Activated naive CD4-positive, alpha-beta T cell treated with anti-CD3 and anti-CD28 coated beads, Interleukin-2, amount 50 U/mL, for 24 hours (primary cell): ENCODE measurements around the gene MARK3.
"Not testable (repeated sequence)": the region's sequence is repeated elsewhere in the genome, so short reads cannot be mapped to it uniquely, and the experiment has no call there.

Experiments
- H3K27ac Mint-ChIP-seq: one replicate; pipeline ENCODE4 v1.8.0; 2021; ENCODE audit warnings: mild to moderate bottlenecking, mixed read lengths
- H3K27me3 Mint-ChIP-seq: one replicate; pipeline ENCODE4 v1.8.0; 2021; ENCODE audit warnings: mixed read lengths
- H3K36me3 Mint-ChIP-seq: one replicate; pipeline ENCODE4 v1.8.0; 2021; ENCODE audit warnings: mixed read lengths
- H3K4me1 Mint-ChIP-seq: one replicate; pipeline ENCODE4 v1.8.0; 2021; ENCODE audit warnings: mixed read lengths
- H3K4me3 Mint-ChIP-seq: one replicate; pipeline ENCODE4 v1.8.0; 2021; ENCODE audit warnings: mild to moderate bottlenecking, mixed read lengths
- H3K9me3 Mint-ChIP-seq: one replicate; pipeline ENCODE4 v1.8.0; 2021; ENCODE audit warnings: mixed read lengths

MARK3 gene

GRCh38 chr14:103525430-103526246, 140.4 kb downstream of the MARK3 start:
- not testable (repeated sequence) for H3K36me3 Mint-ChIP-seq, H3K9me3 Mint-ChIP-seq, H3K27ac Mint-ChIP-seq, H3K27me3 Mint-ChIP-seq, H3K4me3 Mint-ChIP-seq
- H3K4me1 Mint-ChIP-seq = peaks cover 25% of the 10 kb centered on the region

GRCh38 chr14:103526247-103526913, 141.2 kb downstream of the MARK3 start:
- H3K27ac Mint-ChIP-seq = no peak overlapping the region
- H3K27me3 Mint-ChIP-seq = peaks cover 4% of the 10 kb centered on the region
- peaks cover 31% of the 10 kb centered on the region for H3K4me1 Mint-ChIP-seq

GRCh38 chr14:103526914-103527248, 141.7 kb downstream of the MARK3 start:
- peaks cover 34% of the 10 kb centered on the region for H3K4me1 Mint-ChIP-seq
- no peaks in the 10 kb centered on the region for H3K9me3 Mint-ChIP-seq
- no peak overlapping the region for H3K4me3 Mint-ChIP-seq
- peaks cover 4% of the 10 kb centered on the region for H3K27me3 Mint-ChIP-seq
- no peak overlapping the region for H3K27ac Mint-ChIP-seq
- no peaks in the 10 kb centered on the region for H3K36me3 Mint-ChIP-seq

More at GRCh38 chr14:103526247-103526913, 141.2 kb downstream of the MARK3 start:
- Mint-ChIP-seq H3K36me3 (no peaks in the 10 kb centered on the region), H3K4me3 (no peak overlapping the region), H3K9me3 (no peaks in the 10 kb centered on the region)

- H3K4me3 Mint-ChIP-seq = peak overlapping the region; percentile 69
- no peaks in the 10 kb centered on the region for H3K9me3 Mint-ChIP-seq
- peak overlapping the region; percentile 80 for H3K27ac Mint-ChIP-seq
- H3K4me1 Mint-ChIP-seq = peaks cover 34% of the 10 kb centered on the region
- H3K36me3 Mint-ChIP-seq = no peaks in the 10 kb centered on the region
- H3K27me3 Mint-ChIP-seq = peaks cover 4% of the 10 kb centered on the region
These were observed 142.4 kb downstream of the MARK3 start for GRCh38 chr14:103527408-103528145.

- H3K9me3 Mint-ChIP-seq = no peaks in the 10 kb centered on the region
- H3K4me1 Mint-ChIP-seq = peaks cover 34% of the 10 kb centered on the region
- peak overlapping the region; percentile 97 for H3K4me3 Mint-ChIP-seq
- no peaks in the 10 kb centered on the region for H3K36me3 Mint-ChIP-seq
- no peak overlapping the region for H3K27ac Mint-ChIP-seq
- H3K27me3 Mint-ChIP-seq = peaks cover 4% of the 10 kb centered on the region
These were observed 143.0 kb downstream of the MARK3 start for GRCh38 chr14:103528146-103528586.

- peaks cover under 1% of the 10 kb centered on the region for H3K27me3 Mint-ChIP-seq
- H3K4me1 Mint-ChIP-seq = peaks cover 34% of the 10 kb centered on the region
- H3K27ac Mint-ChIP-seq = peak within 1 kb of the TSS; percentile 99
- H3K36me3 Mint-ChIP-seq = no peaks in the 10 kb centered on the region
- no peaks in the 10 kb centered on the region for H3K9me3 Mint-ChIP-seq
- peak within 1 kb of the TSS; percentile 97 for H3K4me3 Mint-ChIP-seq
These were observed 143.6 kb downstream of the MARK3 start, which contains the start of gene TRMT61A for GRCh38 chr14:103528587-103529382. TSS of gene TRMT61A (plus strand) at chr14:103529196. CDS start at chr14:103529979, 783 bp downstream.

- no peaks in the 10 kb centered on the region for H3K9me3 Mint-ChIP-seq
- H3K36me3 Mint-ChIP-seq = no peaks in the 10 kb centered on the region
- no peaks in the 10 kb centered on the region for H3K27me3 Mint-ChIP-seq
- peak overlapping the region; percentile 99 for H3K27ac Mint-ChIP-seq
- peaks cover 34% of the 10 kb centered on the region for H3K4me1 Mint-ChIP-seq
- peak overlapping the region; percentile 97 for H3K4me3 Mint-ChIP-seq
These were observed 144.5 kb downstream of the MARK3 start for GRCh38 chr14:103529383-103530365.

- Mint-ChIP-seq H3K4me3 (peak overlapping the region; percentile 97), H3K9me3 (no peaks in the 10 kb centered on the region), H3K27ac (peak overlapping the region; percentile 59), H3K36me3 (no peaks in the 10 kb centered on the region), H3K4me1 (peaks cover 34% of the 10 kb centered on the region), H3K27me3 (no peaks in the 10 kb centered on the region)
These were observed 145.2 kb downstream of the MARK3 start for GRCh38 chr14:103530390-103530789.

- no peaks in the 10 kb centered on the region for H3K36me3 Mint-ChIP-seq
- peak overlapping the region; percentile 97 for H3K4me3 Mint-ChIP-seq
- peaks cover 34% of the 10 kb centered on the region for H3K4me1 Mint-ChIP-seq
- H3K9me3 Mint-ChIP-seq = no peaks in the 10 kb centered on the region
- H3K27ac Mint-ChIP-seq = peak overlapping the region; percentile 85
- H3K27me3 Mint-ChIP-seq = no peaks in the 10 kb centered on the region
These were observed 145.6 kb downstream of the MARK3 start for GRCh38 chr14:103530831-103531230.

- Mint-ChIP-seq H3K4me3 (peak overlapping the region; percentile 47), H3K4me1 (peaks cover 34% of the 10 kb centered on the region), H3K9me3 (no peaks in the 10 kb centered on the region), H3K36me3 (no peaks in the 10 kb centered on the region), H3K27ac (peak overlapping the region; percentile 85), H3K27me3 (no peaks in the 10 kb centered on the region)
These were observed 146.4 kb downstream of the MARK3 start for GRCh38 chr14:103531421-103532215.

GRCh38 chr14:103532216-103533136, 147.3 kb downstream of the MARK3 start:
- no peaks in the 10 kb centered on the region for H3K36me3 Mint-ChIP-seq
- H3K9me3 Mint-ChIP-seq = no peaks in the 10 kb centered on the region
- no peak overlapping the region for H3K27ac Mint-ChIP-seq
- peaks cover 28% of the 10 kb centered on the region for H3K4me1 Mint-ChIP-seq
- no peaks in the 10 kb centered on the region for H3K27me3 Mint-ChIP-seq
- H3K4me3 Mint-ChIP-seq = no peak overlapping the region

- Mint-ChIP-seq H3K27me3 (no peaks in the 10 kb centered on the region), H3K9me3 (no peaks in the 10 kb centered on the region), H3K4me1 (peaks cover 22% of the 10 kb centered on the region), H3K36me3 (no peaks in the 10 kb centered on the region), H3K27ac (no peak overlapping the region), H3K4me3 (no peak overlapping the region)
These were observed 148.2 kb downstream of the MARK3 start for GRCh38 chr14:103533137-103533998.
